ENCODE data around the gene TMEM150B.
A peak's percentile ranks its signal among the peaks of the same experiment; 100 is the strongest.

TMEM150B gene

GRCh38 chr19:55279340-55279739 is 45.8 kb downstream of the TMEM150B start:
- FAIRE-seq (no peak), DNase-seq (ENCODE audit: low spot score) (no peak)

- FAIRE-seq (no peak), DNase-seq (ENCODE audit: low spot score) (no peak)
Measured at GRCh38 chr19:55278391-55279135, 46.6 kb downstream of the TMEM150B start.

- DNase-seq (ENCODE audit: low spot score) (no peak), FAIRE-seq (no peak)
Measured at GRCh38 chr19:55277494-55277893, 47.6 kb downstream of the TMEM150B start.

GRCh38 chr19:55276720-55277430 is 48.3 kb downstream of the TMEM150B start:
- DNase-seq (ENCODE audit: low spot score) (no peak), FAIRE-seq (no peak)

- FAIRE-seq (no peak), DNase-seq (ENCODE audit: low spot score) (no peak)
Measured at GRCh38 chr19:55275851-55276719, 49.1 kb downstream of the TMEM150B start.

GRCh38 chr19:55273978-55274707 is 51.0 kb downstream of the TMEM150B start:
- DNase-seq (ENCODE audit: low spot score) (no peak), FAIRE-seq (no peak)

- FAIRE-seq, result no peak
- DNase-seq (ENCODE audit: low spot score), result no peak
Measured at GRCh38 chr19:55272142-55272541, 53.0 kb downstream of the TMEM150B start.

- peak; percentile 89 for FAIRE-seq
Measured at GRCh38 chr19:55270172-55270942, 54.8 kb downstream of the TMEM150B start.

GRCh38 chr19:55269299-55269698 is 55.8 kb downstream of the TMEM150B start:
- FAIRE-seq, result no peak
- DNase-seq (ENCODE audit: low spot score), result no peak

More at GRCh38 chr19:55270172-55270942, 54.8 kb downstream of the TMEM150B start:
- no peak for DNase-seq (ENCODE audit: low spot score)

GRCh38 chr19:55266840-55267239 is 58.3 kb downstream of the TMEM150B start:
- no peak for FAIRE-seq

GRCh38 chr19:55266404-55266803 is 58.7 kb downstream of the TMEM150B start:
- DNase-seq (ENCODE audit: low spot score) (no peak), FAIRE-seq (peak; percentile 100)

More at GRCh38 chr19:55266840-55267239, 58.3 kb downstream of the TMEM150B start:
- no peak for DNase-seq (ENCODE audit: low spot score)

GRCh38 chr19:55265723-55266386 is 59.3 kb downstream of the TMEM150B start:
- FAIRE-seq (no peak), DNase-seq (ENCODE audit: low spot score) (no peak)

GRCh38 chr19:55265173-55265572 is 60.0 kb downstream of the TMEM150B start:
- DNase-seq (ENCODE audit: low spot score) (no peak), FAIRE-seq (no peak)

GRCh38 chr19:55264531-55264930 is 60.6 kb downstream of the TMEM150B start:
- DNase-seq (ENCODE audit: low spot score) (no peak), FAIRE-seq (no peak)

Data from urothelium cell line (cell line).